ENCODE results near the gene THY1. TPM values are rescaled to one million over a fixed set of nuclear protein-coding genes. Genes with fewer than 3 reads are reported as not detected.

Gene THY1
- total RNA-seq, 1 donor from 2014 or later: 49.2 TPM

DNA sequence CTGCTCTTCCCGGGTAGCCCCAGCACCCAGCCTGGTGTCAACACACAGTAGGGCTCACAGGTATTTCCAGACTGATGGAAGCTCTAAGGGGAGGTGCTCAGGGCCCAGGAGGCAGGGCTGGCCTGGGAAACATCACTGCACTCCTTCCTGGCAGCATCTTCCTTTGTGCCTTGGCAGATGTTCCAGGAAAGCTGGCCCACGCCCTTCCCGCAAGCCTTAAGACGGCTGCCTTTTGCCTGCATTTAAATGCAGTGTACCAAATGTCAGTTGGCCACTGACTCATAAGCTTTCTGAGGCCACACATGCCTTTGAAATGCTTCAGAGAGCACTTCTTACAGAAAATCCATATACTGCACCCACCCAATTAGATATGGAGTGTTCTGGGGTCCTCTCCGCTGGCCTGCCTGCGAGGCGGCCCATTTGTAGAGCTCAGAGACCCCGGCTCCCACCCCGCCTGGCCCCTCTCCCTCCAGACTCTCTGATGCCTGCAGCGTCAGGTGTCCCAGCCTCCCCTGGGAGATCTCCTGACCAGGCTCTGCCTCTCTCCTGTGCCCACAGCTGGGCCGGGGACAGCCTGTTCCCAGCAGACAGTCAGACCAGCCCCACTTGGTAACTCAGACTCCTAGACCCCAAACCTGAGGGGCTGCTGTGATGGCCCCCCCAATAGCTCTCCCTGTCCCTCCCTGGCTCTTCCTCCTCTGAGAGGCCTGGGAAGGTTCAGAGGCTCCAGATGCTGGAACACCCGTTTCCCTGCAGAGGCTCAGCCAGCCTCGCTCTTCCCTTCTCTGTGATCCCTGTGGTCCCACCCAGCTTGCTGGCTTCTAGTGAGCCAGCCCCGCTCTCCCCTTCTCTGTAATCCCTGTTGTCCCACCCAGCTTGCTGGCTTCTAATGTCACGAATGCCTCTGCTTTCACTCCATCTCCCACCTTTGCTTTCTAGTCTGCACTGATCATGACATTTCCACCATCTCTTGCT is 47.6 kb upstream of the THY1 start:
- Histone ChIP-seq H3F3A (ENCODE audit: low read depth) (no peaks in the 10 kb centered on the region), H3K79me2 (ENCODE audit: low read depth) (no peaks in the 10 kb centered on the region), H3K27ac (no peak overlapping the region), H4K20me1 (ENCODE audit: low read depth) (no peaks in the 10 kb centered on the region), H3K4me2 (no peak overlapping the region), H3K36me3 (no peaks in the 10 kb centered on the region), H3K9me3 (ENCODE audit: low read depth) (no peaks in the 10 kb centered on the region), H3K4me1 (peaks cover 6% of the 10 kb centered on the region), H3K27me3 (no peaks in the 10 kb centered on the region), H3K9ac (no peak overlapping the region), H2AFZ (replicated peaks) (no peak overlapping the region), H3K4me3 (no peak overlapping the region)
- no peak overlapping the region for H3K4me3 Mint-ChIP-seq
- peaks cover 11% of the 10 kb centered on the region for H3K9me3 Mint-ChIP-seq
- no peaks in the 10 kb centered on the region for H3K36me3 Mint-ChIP-seq
- H3K27me3 Mint-ChIP-seq (ENCODE audit: insufficient read depth, low read depth): peaks cover 6% of the 10 kb centered on the region
- no peak for DNase-seq (ENCODE audit: low spot score)
- H3K27ac Mint-ChIP-seq: peak overlapping the region; percentile 3
- TF ChIP-seq EZH2 (IDR thresholded peaks at IDR 0.05) (no peak), EZH2phosphoT487 (IDR thresholded peaks at IDR 0.05) (no peak)
- TF ChIP-seq, protein P1, sequence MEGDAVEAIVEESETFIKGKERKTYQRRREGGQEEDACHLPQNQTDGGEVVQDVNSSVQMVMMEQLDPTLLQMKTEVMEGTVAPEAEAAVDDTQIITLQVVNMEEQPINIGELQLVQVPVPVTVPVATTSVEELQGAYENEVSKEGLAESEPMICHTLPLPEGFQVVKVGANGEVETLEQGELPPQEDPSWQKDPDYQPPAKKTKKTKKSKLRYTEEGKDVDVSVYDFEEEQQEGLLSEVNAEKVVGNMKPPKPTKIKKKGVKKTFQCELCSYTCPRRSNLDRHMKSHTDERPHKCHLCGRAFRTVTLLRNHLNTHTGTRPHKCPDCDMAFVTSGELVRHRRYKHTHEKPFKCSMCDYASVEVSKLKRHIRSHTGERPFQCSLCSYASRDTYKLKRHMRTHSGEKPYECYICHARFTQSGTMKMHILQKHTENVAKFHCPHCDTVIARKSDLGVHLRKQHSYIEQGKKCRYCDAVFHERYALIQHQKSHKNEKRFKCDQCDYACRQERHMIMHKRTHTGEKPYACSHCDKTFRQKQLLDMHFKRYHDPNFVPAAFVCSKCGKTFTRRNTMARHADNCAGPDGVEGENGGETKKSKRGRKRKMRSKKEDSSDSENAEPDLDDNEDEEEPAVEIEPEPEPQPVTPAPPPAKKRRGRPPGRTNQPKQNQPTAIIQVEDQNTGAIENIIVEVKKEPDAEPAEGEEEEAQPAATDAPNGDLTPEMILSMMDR (IDR thresholded peaks at IDR 0.05): no peak
- H3K4me1 Mint-ChIP-seq: peaks cover 10% of the 10 kb centered on the region

- H3K79me2 ChIP-seq (ENCODE audit: low read depth): no peaks in the 10 kb centered on the region
- H3K36me3 ChIP-seq: no peaks in the 10 kb centered on the region
- no peaks in the 10 kb centered on the region for H3K36me3 Mint-ChIP-seq
- peaks cover 15% of the 10 kb centered on the region for H3K9me3 Mint-ChIP-seq
- H3K4me3 ChIP-seq: no peak overlapping the region
- H3K4me3 Mint-ChIP-seq: no peak overlapping the region
- no peak overlapping the region for H3K27ac Mint-ChIP-seq
- no peaks in the 10 kb centered on the region for H3F3A ChIP-seq (ENCODE audit: low read depth)
- peaks cover 6% of the 10 kb centered on the region for H3K4me1 ChIP-seq
- TF ChIP-seq EZH2phosphoT487 (IDR thresholded peaks at IDR 0.05) (no peak), EZH2 (IDR thresholded peaks at IDR 0.05) (no peak)
- TF ChIP-seq, protein P1 (IDR thresholded peaks at IDR 0.05): no peak
- no peak overlapping the region for H3K9ac ChIP-seq
- no peak for DNase-seq (ENCODE audit: low spot score)
- H3K9me3 ChIP-seq (ENCODE audit: low read depth): no peaks in the 10 kb centered on the region
- H3K27ac ChIP-seq: no peak overlapping the region
- H3K27me3 Mint-ChIP-seq (ENCODE audit: insufficient read depth, low read depth): peaks cover 3% of the 10 kb centered on the region
- H3K4me2 ChIP-seq: no peak overlapping the region
- peaks cover 4% of the 10 kb centered on the region for H3K4me1 Mint-ChIP-seq
- H2AFZ ChIP-seq (replicated peaks): no peak overlapping the region
- no peaks in the 10 kb centered on the region for H3K27me3 ChIP-seq
- H4K20me1 ChIP-seq (ENCODE audit: low read depth): no peaks in the 10 kb centered on the region
Observed at GRCh38 chr11:119469506-119469905, 46.5 kb upstream of the THY1 start.

DNA sequence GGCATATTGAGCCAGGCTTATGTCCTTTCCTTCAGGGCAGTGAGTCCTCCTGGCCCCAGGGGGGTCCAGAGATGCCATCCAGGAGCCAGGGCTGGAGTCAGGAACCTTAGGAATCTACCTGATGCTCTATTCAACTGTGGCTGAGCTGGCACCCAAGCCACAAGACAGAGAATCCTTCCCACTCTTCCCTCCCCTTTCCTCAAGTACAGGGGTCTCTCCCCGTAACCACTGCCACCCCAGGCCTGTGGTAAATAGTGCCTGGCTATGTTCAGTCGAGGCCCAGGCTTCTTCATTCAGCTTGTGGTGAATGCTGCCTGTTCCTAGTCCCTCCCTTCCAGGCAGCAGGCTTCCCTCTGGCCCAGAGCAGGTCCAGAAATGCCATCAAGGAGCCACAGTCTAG is 45.5 kb upstream of the THY1 start:
- H3K9ac ChIP-seq: no peak overlapping the region
- H3K27ac ChIP-seq: no peak overlapping the region
- no peak overlapping the region for H2AFZ ChIP-seq (replicated peaks)
- H3K9me3 Mint-ChIP-seq: peaks cover 16% of the 10 kb centered on the region
- no peak overlapping the region for H3K4me3 ChIP-seq
- H3K4me1 Mint-ChIP-seq: peaks cover 4% of the 10 kb centered on the region
- no peaks in the 10 kb centered on the region for H3K36me3 Mint-ChIP-seq
- H4K20me1 ChIP-seq (ENCODE audit: low read depth): no peaks in the 10 kb centered on the region
- H3K4me2 ChIP-seq: no peak overlapping the region
- no peaks in the 10 kb centered on the region for H3K79me2 ChIP-seq (ENCODE audit: low read depth)
- no peak overlapping the region for H3K4me3 Mint-ChIP-seq
- no peak overlapping the region for H3K27ac Mint-ChIP-seq
- DNase-seq (ENCODE audit: low spot score): no peak
- H3F3A ChIP-seq (ENCODE audit: low read depth): no peaks in the 10 kb centered on the region
- TF ChIP-seq, protein P1 (IDR thresholded peaks at IDR 0.05): no peak
- TF ChIP-seq EZH2 (IDR thresholded peaks at IDR 0.05) (no peak), EZH2phosphoT487 (IDR thresholded peaks at IDR 0.05) (no peak)
- peaks cover 3% of the 10 kb centered on the region for H3K27me3 Mint-ChIP-seq (ENCODE audit: insufficient read depth, low read depth)
- H3K27me3 ChIP-seq: no peaks in the 10 kb centered on the region
- H3K4me1 ChIP-seq: peaks cover 6% of the 10 kb centered on the region
- no peaks in the 10 kb centered on the region for H3K36me3 ChIP-seq
- no peaks in the 10 kb centered on the region for H3K9me3 ChIP-seq (ENCODE audit: low read depth)

Data from neural progenitor cell (in vitro differentiated cells).